ENCODE data around the gene CALCB.
"Not testable (repeated sequence)": the region's sequence is repeated elsewhere in the genome, so short reads cannot be mapped to it uniquely, and the experiment has no call there.

Gene CALCB, protein sequence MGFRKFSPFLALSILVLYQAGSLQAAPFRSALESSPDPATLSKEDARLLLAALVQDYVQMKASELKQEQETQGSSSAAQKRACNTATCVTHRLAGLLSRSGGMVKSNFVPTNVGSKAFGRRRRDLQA

DNA sequence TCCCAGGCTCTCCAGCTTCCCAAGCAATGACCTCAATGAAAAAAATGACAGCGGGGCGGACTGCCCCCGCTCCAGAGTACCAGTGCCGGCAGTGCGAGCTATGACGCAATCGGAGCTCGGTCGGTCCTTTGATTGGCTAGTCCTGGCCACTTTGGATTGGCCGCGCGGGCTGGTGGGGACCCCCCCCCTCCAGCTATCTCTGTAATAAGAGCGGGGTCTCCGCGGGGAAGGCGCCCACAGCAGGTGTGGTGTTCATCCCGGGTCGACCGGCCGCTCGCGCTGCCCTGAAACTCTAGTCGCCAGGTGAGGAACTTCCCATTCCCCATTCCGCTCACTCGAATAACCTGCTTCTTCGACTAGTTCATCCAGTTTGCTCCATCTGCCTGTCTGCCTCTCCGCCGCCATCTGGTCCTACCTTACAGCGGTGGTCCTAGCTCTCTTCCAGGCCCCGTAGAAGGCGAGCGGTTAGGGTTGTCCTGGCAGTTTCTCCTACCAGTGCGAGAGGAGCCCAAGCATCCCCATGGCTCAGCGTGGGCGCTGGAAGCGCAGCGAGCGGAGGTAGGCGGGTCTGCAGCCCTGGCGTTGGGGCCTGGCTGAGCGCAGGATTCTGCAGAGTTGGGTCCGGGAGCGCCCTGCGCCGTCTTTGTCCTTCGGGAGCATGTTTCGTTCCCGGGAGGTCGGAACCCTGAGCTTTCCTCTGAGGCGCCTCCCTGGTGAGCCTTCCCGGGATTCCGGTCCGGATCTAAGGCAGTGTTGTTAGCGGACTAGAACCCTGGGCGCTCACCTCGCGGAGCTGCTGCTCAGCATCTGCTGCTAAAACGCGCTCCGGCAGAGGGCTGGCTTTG lies at the start of gene CALCB:
TSS of gene CALCB (plus strand) at position 233 of the 845 bp plus-strand sequence. CDS start 1,126 bp downstream, outside the sequence.
- peak; percentile 87 for DNase-seq

DNA sequence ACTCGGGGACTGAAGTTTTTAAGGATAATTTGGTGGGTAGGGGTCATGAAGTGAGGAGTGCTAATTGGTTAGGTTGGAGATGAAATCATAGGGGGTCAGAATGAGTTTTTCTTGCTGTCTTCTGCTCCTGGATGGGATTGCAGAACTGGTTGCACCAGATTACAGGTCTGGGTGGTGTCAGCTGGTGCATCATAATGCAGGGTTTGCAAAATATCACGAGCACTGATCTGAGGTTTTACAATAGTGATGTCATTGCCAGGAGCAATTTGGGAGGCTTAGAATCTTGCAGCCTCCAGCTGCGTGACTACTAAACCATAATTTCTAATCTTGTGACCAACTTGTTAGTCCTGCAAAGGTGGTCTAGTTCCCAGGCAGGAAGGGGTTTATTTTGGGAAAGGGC lies 46.4 kb upstream of the CALCB start:
- no peak for DNase-seq

DNA sequence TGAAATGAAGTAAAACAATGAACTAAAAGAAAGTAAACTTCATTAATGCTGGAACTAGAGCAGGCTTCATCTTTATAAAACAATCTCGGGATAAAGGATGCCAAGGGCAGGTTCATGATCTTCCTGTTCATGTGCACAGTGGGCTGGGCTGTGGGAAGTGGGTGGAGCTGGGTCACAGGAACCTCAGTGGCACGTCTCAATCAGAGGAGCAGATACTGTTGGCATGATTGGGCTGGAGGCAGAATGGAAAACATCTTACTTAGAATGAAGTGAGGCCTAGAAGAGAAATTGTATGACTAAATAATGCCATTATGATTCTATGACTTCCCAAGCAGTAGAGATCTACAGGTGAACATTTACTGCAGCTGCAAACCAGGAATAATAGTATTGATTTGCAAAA lies 45.4 kb upstream of the CALCB start:
- no peak for DNase-seq

DNA sequence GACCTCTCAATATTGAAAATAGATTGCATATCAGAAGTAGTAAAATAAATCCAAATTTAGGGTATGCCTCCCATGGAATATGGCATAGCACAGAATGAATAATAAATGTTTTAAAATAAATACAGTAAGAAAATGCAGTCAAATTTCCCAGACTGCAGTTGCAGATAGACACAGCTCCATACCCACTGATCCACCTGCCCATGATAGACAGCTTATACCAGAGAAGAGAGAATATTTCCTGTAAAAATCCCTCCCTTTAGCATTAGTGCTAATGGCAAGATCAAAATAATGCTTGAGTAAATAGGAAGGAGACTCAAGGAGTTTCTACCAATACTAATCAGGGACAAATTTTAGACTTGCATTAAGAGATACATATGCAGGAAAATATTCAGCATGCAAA lies 45.0 kb upstream of the CALCB start:
- DNase-seq, result no peak

DNA sequence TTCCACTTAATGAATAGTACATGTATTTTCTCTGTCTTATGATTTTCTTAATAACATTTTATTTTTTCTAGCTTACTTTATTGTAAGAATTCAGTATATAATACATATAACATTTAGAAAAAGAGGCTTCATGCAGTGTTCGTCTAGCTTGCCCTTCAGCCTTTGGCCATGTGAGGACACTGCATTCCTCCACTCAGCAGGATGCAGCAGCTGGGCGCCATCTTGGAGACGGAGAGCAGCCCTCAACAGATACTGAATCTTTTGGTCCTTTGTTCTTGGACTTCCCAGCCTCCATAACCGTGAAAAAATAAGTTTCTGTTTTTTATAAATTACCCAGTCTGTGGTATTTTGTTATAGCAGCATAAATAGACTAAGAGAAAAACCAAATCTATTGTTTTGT lies 41.4 kb upstream of the CALCB start:
- not testable (repeated sequence) for DNase-seq

DNA sequence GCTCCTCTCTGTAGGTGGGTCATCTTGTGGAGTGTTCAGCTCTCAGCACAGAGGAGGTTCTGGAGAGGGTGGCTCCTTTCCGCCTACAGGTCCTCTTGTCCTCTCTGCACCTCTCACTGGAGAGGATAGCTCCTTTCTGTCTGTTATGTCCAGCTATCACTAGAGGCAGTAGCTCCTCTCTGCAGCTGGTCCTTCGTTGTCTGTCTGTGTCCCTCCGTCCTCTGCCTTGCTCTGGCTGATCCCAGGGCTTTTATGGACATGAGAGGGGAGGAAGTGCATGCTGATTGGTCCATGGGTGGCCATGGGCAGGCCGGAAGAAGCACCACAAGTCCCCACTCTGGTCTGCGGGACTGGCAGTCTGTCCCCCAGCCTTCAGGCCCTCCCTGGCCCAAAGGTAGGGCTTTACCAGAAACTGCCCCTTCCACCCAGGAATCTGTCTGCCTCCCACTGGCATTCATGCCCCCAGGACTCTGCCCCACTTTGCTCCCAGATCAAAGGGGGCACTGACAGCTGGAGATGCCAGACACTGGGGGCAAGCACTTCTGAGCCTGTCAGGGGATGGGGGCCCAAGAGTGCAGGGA lies 38.6 kb upstream of the CALCB start:
- DNase-seq, result peak; percentile 94

DNA sequence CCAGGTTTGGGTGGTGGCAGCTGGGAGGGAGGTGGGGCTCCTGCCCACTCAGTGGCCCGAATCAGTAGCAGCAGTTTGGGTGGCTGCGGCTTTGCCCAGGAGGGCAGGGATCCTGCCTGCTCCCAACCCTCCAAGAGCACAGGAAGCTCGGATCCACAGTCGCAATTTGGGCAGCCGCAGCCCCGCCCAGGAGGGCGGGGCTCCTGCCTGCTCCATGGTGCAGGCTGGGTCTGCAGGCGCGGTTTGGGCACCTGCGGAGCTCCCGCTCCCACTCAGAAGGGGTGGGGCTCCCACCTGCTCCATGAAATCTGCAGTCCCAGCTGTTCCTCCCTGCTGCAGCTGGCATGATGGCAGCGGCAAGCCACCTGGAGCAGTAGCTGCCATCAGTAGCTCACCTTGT lies 38.1 kb upstream of the CALCB start:
- peak; percentile 95 for DNase-seq

DNA sequence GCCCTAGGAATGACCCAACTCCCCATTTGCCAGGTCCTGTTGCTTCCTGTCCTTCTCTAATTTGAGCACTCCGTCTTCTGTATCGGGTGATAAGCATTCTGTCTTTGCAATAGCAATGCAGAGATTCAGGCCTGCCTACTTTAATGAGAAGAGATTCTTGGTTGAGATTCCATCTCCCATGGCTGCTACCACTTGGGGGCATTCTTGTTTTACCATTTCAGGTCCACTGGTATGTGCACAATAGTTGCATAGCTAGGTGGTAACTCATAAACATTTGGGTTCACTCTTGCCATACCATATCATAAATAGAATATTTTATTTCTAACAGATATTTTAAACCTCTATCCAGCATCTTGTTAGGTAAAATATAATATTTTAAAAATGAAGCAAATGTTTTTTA lies 34.4 kb upstream of the CALCB start:
- peak; percentile 54 for DNase-seq

DNA sequence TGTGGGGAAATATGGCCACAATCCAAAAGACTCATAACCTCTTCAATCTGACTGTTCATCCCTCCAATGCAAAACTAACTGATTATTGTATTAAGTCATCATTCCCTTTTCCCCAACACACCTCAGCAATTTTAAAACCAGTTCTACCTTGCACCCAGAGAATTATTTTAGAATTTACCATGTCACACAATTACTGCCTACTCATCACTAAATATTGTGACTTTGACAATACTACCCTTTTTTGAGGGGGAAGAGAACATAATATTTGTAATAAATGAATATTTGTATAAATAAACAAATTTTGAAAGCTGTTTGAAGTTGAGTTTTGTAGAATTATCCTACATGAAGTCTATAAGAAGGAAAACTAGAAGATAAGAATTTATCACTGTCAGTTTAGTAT lies 28.2 kb upstream of the CALCB start:
- DNase-seq, result no peak

DNA sequence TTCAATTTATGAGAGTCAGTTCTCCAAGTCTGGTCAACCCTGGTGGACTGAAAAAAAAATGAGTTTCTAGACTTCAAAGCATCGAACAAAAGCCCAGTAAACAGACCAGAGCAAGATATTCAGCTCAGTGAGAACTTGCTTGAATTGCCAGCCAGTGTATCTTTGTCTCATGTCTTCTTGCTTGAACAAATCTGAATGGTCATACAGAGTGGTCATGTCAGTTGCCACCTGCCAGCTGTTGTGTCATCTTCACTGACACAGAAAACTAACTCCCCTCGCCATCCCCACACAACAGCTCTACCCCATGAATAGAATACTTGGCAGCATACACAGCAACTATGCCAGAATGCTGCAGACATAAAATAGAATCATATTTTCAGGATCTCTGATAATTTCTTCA lies 27.5 kb upstream of the CALCB start:
- peak; percentile 21 for DNase-seq

DNA sequence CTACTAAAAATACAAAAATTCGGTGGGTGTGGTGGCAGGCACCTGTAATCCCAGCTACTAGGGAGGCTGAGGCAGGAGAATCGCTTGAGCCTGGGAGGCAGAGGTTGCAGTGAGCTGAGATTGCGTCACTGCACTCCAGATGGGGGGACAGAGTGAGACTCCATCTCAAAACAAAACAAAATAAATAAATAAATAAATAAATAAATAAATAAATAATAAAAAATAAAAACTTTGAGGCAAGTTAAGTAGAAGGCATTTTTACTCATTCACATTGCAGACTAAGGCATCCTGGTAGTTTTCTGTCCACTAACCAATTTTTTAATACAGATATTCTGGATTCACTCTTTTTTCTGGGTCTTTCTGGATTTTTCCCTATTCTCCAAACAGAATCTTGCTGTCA lies 26.7 kb upstream of the CALCB start:
- not testable (repeated sequence) for DNase-seq

DNA sequence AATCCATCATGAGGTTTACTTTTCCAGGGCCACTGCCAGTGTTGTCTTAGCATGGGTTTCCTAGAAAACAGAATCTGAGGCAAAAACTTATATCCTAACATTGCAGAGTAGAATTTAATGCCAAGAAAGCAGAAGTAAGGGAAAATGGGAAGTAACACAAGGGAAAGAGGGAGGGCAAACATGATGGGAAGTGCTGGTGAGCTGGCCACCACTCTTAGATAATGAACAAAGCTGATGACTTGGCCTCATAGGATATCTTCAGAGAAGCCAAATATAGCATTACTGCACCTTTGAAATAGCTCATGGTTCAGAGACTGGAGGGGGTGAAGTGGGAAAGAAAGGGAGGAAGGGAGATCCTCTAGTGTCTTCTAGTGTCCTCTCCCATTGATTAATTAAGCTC lies 24.8 kb upstream of the CALCB start:
- DNase-seq, result no peak

DNA sequence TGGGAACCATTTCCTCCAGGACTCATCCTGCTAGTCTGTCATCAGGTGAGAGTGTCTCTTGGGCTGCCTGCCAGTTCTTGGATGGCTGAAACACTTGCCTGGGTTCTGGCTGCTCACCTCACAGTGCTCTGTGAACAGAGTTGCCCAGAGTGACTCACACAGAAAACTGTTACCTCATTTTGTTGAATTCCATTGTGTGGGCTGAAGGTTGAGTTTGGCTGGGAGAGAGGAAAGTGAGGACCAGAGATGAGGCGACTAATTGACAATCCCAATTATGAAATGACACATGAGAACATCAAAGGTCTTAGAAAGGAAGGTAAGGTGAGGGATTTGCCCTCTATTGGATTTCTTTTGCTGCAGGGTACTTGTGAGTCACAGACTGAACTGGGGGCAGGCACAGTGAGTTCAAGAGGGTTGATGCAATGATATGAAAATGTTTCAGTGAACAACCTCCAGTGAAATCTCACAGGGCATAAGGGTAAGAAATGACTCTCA lies 20.2 kb upstream of the CALCB start:
- DNase-seq, result peak; percentile 59

DNA sequence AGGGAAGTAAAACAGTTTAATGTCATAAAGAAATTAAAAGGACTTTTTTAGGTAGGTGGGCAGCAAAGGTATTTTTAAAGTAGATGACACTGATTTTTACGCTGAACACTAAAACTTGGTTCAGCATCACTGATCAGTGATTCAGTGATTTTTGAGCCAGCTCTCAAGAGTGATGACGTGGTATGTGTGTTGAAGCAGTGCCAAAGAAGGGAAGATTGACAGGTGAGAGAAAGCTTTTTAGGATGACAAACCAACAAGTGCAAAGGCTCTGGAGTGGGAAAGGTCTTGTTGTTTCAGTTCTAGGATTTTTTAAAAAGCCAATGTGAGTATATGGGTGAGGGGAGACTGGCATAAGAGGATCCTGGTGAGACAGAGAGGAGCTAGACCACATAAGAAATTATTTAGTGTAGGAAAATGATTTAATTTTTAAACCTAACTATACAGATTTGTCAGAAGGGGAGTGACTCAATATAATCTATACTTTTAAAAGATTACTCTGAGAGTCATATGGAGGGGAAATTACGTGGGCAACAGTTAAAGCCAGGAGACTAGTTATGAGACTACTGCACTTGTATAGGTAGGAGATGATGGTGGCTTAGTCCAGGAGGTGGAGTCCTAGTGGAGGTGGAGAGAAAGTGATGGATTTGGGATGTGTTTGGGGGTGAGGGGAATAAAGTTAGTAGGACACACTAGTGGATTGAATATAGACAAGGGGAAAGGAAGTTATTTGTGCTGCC lies 17.6 kb upstream of the CALCB start:
- peak; percentile 77 for DNase-seq

DNA sequence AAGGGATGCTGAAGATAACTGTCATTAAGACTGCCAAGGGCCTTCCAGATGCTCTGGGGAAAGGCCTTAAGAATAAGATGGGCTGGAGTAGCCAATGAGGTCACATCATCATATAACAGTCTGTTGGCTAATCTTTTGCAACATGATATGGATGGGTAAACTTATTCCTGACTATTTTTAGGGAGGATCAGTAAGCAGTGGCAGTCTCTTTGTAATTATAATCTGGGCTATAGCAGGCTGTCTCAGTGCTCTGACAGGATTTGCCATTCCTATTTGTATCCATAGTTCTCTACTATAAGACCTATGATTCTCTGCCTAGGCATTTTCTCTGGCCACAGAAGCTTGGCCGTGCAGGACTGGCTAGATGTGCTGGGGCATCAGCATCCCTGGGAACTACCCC lies 16.1 kb upstream of the CALCB start:
- DNase-seq, result no peak

DNA sequence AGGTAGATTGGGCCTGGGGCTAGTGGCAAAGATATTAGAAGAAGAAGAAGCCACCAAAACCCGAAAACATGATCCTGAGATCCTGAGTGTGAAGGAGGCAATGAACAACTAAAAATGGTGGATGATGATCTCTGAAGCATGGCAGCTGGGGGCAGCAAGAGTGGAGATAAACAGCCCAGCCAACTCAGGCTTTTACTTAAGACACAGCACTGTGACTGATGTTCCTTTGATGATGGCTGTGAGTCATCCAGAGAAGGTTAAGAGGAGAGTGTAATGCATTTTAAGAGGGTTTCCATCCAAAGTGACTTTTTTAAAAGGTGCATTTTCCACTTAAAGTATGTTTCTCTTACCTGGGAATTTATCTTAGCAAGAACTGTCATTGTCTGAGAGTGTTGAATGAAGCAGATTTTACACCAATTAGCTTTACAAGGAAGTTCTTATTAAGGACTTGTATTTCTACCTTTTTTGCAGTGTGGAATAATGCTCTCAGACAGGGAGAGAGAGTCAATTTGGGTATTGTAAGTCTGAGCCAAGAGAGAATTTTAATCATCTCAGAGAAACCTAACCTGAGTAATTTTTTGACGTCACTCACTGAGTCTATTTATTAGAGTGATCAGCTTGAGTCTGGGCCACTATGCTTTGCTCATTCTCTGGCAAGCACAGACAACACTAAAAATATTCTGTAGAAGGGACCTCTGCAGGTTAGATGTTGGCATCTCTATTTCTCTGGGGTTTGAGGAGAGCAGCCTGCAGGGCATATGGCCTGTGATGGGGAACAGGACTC lies 14.1 kb upstream of the CALCB start:
- DNase-seq, result no peak

DNA sequence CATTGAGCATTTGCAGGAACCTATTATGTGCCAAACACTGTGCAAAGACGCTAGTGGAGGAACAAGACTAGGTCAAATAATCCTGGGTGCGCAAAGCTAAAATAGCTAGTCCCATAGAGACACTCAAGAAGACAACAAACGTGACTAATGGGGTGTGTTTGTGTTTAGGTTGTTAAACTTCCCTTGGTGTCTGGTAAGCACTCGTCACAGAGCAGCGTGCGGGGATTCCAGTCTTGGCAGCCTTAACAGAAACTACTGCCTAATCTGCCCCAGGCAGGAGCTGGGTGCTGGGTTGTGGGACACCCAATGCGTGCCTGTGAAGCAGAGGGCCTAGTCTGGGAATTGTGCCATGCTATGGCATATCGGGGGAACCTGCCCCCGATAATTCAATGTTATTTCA lies 10.8 kb upstream of the CALCB start:
- no peak for DNase-seq

DNA sequence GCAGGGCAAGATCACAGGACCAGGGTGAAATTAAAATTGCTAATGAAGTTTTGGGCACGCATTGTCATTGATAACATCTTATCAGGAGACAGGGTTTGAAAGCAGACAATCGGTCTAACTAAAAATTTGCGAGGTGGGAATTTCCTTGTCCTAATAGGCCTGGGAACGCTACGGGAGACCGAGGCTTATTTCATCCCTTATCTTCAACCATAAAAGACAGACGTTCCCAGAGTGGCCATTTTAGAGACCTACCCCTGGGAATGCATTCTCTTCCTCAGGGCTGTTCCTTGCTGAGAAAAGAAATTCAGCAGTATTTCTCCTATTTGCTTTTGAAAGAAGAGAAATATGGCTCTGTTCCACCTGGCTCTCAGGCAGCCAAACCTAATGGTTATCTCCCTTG lies 3.6 kb upstream of the CALCB start:
- DNase-seq, result peak; percentile 7

DNA sequence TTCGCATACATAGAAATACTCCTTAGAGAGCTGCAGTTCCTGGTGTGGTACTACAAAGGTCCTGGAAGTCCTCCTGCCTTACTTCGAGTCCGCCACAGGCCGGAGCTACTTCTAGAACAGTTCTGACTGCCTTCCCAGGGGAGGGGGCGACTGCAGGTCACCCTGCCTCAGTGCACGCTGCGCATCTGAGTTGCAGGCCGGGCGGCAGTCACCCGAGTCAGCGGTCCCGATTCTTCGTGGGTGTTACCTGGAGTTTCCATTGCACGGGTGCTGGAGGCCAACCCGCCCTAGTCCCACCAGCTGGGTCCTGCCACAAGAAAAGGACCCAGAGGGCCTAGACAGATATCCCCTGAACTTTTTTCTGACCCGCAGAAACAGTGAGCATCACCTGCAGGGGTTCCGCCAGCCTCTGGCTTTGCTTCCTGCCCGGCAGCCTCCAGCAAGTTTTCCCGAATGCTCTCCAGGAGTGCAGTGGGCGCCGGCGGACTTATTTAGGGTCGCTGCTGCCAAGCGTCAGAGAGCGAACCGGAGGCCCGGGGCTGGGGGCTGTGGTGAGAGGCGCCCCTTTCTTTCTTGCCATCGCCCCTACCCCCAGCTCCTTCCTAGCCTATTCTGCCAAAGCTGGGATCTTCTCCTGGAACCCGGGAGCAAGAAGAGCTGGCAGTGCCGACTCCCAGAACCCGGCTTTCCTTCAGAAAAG lies 1.7 kb upstream of the CALCB start:
- no peak for DNase-seq

DNA sequence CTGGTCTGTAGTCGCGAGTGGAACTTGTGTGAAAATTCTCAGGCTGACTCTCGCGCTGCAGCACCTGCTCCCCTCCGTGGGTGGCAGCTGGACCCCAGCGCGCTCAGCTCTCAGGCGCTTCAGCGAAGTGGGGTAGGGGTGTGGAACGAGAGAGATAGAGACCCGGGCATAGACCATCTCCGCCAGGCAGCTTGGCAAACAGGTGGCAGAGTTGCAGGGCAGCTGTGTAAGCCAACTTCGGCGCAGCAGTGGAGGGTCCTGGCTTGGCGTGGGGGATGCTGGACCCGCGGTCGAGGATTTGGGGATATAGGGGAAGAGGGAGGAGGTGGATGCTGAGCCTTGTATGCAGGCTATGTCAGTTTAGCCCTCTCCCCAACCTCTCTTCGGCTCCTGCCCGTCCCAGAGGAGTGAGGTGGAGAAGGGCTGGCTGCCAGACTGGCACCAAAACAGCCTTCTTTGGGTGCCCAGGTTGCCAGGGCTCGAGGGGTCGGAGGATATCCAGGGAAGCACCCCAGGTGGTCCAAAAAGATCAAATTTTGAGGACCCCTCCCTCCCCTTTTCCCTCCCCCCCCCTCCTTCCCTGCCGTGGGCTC lies 746 bp upstream of the CALCB start:
- DNase-seq, result no peak
